IMR-90 (cell line): ENCODE data around the gene DICER1. TPM values are rescaled to one million over a fixed set of nuclear protein-coding genes. Genes with fewer than 3 reads are reported as not detected.

Experiments
- ATAC-seq: fragments of 200-7000 bp; cut with Tn5 transposase; 2 replicates; pipeline ENCODE4 v1.9.1; 2020; ENCODE audit warnings: low read depth, mild to moderate bottlenecking, moderate library complexity
- BruUV-seq: library from RNA; stranded (reverse); fragments of 400-500 nt; replicated peaks from 2 replicates; lab custom pipeline; 2021; lab: Mats Ljungman, UMichigan
- CTCF ChIA-PET: fragments of 300-600 bp; formaldehyde crosslinking; extraction: SDS; loops from one replicate; lab custom pipeline; 2021; ENCODE audit warnings: antibody characterized with exemption; lab: Yijun Ruan, JAX
- POLR2A ChIA-PET: fragments of 300-600 bp; sonication (Branson Sonifier 250); formaldehyde crosslinking; loops from one replicate; lab custom pipeline; 2022; ENCODE audit warnings: antibody characterized with exemption; ENCODE audit not compliant: unreplicated experiment; lab: Charles Lee
- DNase-seq: peaks from one replicate; pipeline ENCODE4 v3.0.0; 2013
- H2AFZ ChIP-seq: replicated peaks from 2 replicates; pipeline ENCODE3; 2013; ENCODE audit warnings: low read length, mild to moderate bottlenecking; ENCODE audit not compliant: poor library complexity
- H2AK5ac ChIP-seq: 2 replicates; pipeline ENCODE4 v1.6.1; 2013; ENCODE audit warnings: low read depth, low read length, inconsistent platforms
- H2AK9ac ChIP-seq: replicated peaks from 2 replicates; pipeline ENCODE3; 2013; ENCODE audit warnings: mild to moderate bottlenecking, low read depth, low read length, moderate library complexity; ENCODE audit not compliant: poor library complexity
- H2BK120ac ChIP-seq: 2 replicates; pipeline ENCODE4 v1.6.1; 2013; ENCODE audit warnings: low read depth, low read length, inconsistent platforms
- H2BK15ac ChIP-seq: 3 replicates; pipeline ENCODE4 v1.6.1; 2013; ENCODE audit warnings: low read depth, low read length, inconsistent platforms
- H2BK20ac ChIP-seq: 2 replicates; pipeline ENCODE4 v1.6.1; 2013; ENCODE audit warnings: low read depth, mild to moderate bottlenecking, inconsistent platforms, low read length, moderate library complexity
- H2BK5ac ChIP-seq: 2 replicates; pipeline ENCODE4 v1.6.1; 2013; ENCODE audit warnings: mild to moderate bottlenecking, low read depth, low read length, inconsistent platforms; ENCODE audit not compliant: poor library complexity, severe bottlenecking
- H3K14ac ChIP-seq: replicated peaks from 2 replicates; pipeline ENCODE4 v1.6.1; 2013; ENCODE audit warnings: low read depth, low read length, inconsistent platforms
- H3K18ac ChIP-seq: 2 replicates; pipeline ENCODE4 v1.6.1; 2013; ENCODE audit warnings: low read depth, low read length, control low read depth
- H3K23ac ChIP-seq: 2 replicates; pipeline ENCODE4 v1.6.1; 2013; ENCODE audit warnings: low read depth, low read length, inconsistent platforms
- H3K27ac ChIP-seq: 2 replicates; pipeline ENCODE4 v1.5.1; 2013; ENCODE audit warnings: mild to moderate bottlenecking, control low read depth, low read length; ENCODE audit not compliant: insufficient read depth
- H3K27me3 ChIP-seq: 2 replicates; pipeline ENCODE4 v1.6.1; 2013; ENCODE audit warnings: low read length; ENCODE audit not compliant: control insufficient read depth, insufficient read depth
- H3K36me3 ChIP-seq: 2 replicates; pipeline ENCODE4 v1.6.1; 2013; ENCODE audit warnings: low read length, mixed read lengths; ENCODE audit not compliant: control insufficient read depth, insufficient read depth
- H3K4ac ChIP-seq: 2 replicates; pipeline ENCODE4 v1.6.1; 2013; ENCODE audit warnings: low read depth, low read length, inconsistent platforms
- H3K4me1 ChIP-seq: 2 replicates; pipeline ENCODE4 v1.6.1; 2013; ENCODE audit warnings: low read length, mixed read lengths; ENCODE audit not compliant: control insufficient read depth, insufficient read depth
- H3K4me2 ChIP-seq: 2 replicates; pipeline ENCODE4 v1.6.1; 2013; ENCODE audit warnings: low read depth, mild to moderate bottlenecking, control low read depth, low read length, moderate library complexity
- H3K4me3 ChIP-seq: 2 replicates; pipeline ENCODE4 v1.5.1; 2013; ENCODE audit warnings: low read depth, mild to moderate bottlenecking, control low read depth, low read length, moderate library complexity; ENCODE audit not compliant: insufficient read depth
- H3K56ac ChIP-seq: 2 replicates; pipeline ENCODE4 v1.6.1; 2013; ENCODE audit warnings: low read length, inconsistent platforms; ENCODE audit not compliant: insufficient read depth; ENCODE audit errors: extremely low read depth
- H3K79me1 ChIP-seq, 2 experiments: 2 replicates each; pipeline ENCODE4 v1.6.1; 2013; ENCODE audit warnings: low read length in 2 of 2, inconsistent platforms in 1 of 2, low read depth in 1 of 2
- H3K9ac ChIP-seq: 2 replicates; pipeline ENCODE4 v1.6.1; 2013; ENCODE audit warnings: low read depth, low read length, control low read depth
- H3K9me1 ChIP-seq: 2 replicates; pipeline ENCODE4 v1.6.1; 2013; ENCODE audit warnings: low read length, inconsistent platforms; ENCODE audit not compliant: insufficient read depth
- H3K9me3 ChIP-seq: 2 replicates; pipeline ENCODE4 v1.6.1; 2013; ENCODE audit warnings: low read length; ENCODE audit not compliant: control insufficient read depth, insufficient read depth
- H4K20me1 ChIP-seq: 2 replicates; pipeline ENCODE4 v1.6.1; 2013; ENCODE audit warnings: low read length, inconsistent platforms; ENCODE audit not compliant: insufficient read depth
- H4K5ac ChIP-seq: 2 replicates; pipeline ENCODE4 v1.6.1; 2013; ENCODE audit warnings: mild to moderate bottlenecking, low read depth, low read length, control low read depth
- H4K8ac ChIP-seq, 2 experiments: 2 replicates each; pipeline ENCODE4 v1.6.1; 2013; ENCODE audit warnings: low read depth in 2 of 2, low read length in 2 of 2, control low read depth in 1 of 2, inconsistent platforms in 1 of 2
- H4K91ac ChIP-seq: 2 replicates; pipeline ENCODE4 v1.6.1; 2013; ENCODE audit warnings: low read depth, low read length, inconsistent platforms; ENCODE audit not compliant: insufficient read depth
- BHLHE40 ChIP-seq: fragments of 150-350 bp; IDR thresholded peaks from 2 replicates; pipeline ENCODE4 v1.6.1; 2016; ENCODE audit warnings: mild to moderate bottlenecking, low read depth, low read length
- CEBPB ChIP-seq: IDR thresholded peaks from 2 replicates; pipeline ENCODE4 v1.6.1; 2012; ENCODE audit warnings: low read depth, low read length, improper control_type of control experiment
- CHD1 ChIP-seq: IDR thresholded peaks from 2 replicates; pipeline ENCODE4 v1.6.1; 2012; ENCODE audit warnings: low read depth, low read length, improper control_type of control experiment
- FOS ChIP-seq: fragments of 150-350 bp; IDR thresholded peaks from 2 replicates; pipeline ENCODE4 v1.6.1; 2016; ENCODE audit warnings: low read depth, low read length
- MAFK ChIP-seq: IDR thresholded peaks from 2 replicates; pipeline ENCODE4 v1.6.1; 2012; ENCODE audit warnings: low read depth, low read length, improper control_type of control experiment
- MAZ ChIP-seq: IDR thresholded peaks from 2 replicates; pipeline ENCODE4 v1.6.1; 2012; ENCODE audit warnings: low read depth, mild to moderate bottlenecking, low read length, improper control_type of control experiment, moderate library complexity, borderline replicate concordance
- MXI1 ChIP-seq: IDR thresholded peaks from 2 replicates; pipeline ENCODE4 v1.6.1; 2012; ENCODE audit warnings: low read depth, mild to moderate bottlenecking, low read length, moderate library complexity, borderline replicate concordance
- NFE2L2 ChIP-seq: fragments of 150-350 bp; IDR thresholded peaks from 2 replicates; pipeline ENCODE4 v1.6.1; 2016; ENCODE audit warnings: low read depth, mild to moderate bottlenecking, low read length
- POLR2A ChIP-seq: IDR thresholded peaks from 2 replicates; pipeline ENCODE4 v1.6.1; 2012; ENCODE audit warnings: mild to moderate bottlenecking, low read depth, low read length
- RAD21 ChIP-seq: IDR thresholded peaks from 2 replicates; pipeline ENCODE4 v1.6.1; 2012; ENCODE audit warnings: low read length, improper control_type of control experiment
- RCOR1 ChIP-seq: IDR thresholded peaks from 2 replicates; pipeline ENCODE4 v1.6.1; 2012; ENCODE audit warnings: mild to moderate bottlenecking, low read length, improper control_type of control experiment; ENCODE audit not compliant: insufficient replicate concordance
- RFX5 ChIP-seq: IDR thresholded peaks from 2 replicates; pipeline ENCODE4 v1.8.0; 2012; ENCODE audit warnings: low read depth, mild to moderate bottlenecking, low read length, moderate library complexity
- SMC3 ChIP-seq: fragments of 150-350 bp; IDR thresholded peaks from 2 replicates; pipeline ENCODE4 v1.6.1; 2016; ENCODE audit warnings: low read depth, mild to moderate bottlenecking, antibody characterized with exemption, low read length, moderate library complexity
- WGBS, 2 experiments: methylation state at CpG; one replicate each; pipeline versions ENCODE4 v1.1.5 to v1.1.7; 2013; ENCODE audit warnings: missing lambda C conversion rate in 2 of 2; ENCODE audit not compliant: insufficient read length in 1 of 2; ENCODE audit errors: extremely low coverage in 2 of 2; 5-methylcytosine and 5-hydroxymethylcytosine counted together
- dilution Hi-C: fragments of 300-500 bp; cut with HindIII; formaldehyde crosslinking; loops from one replicate; pipeline ENCODE4 v1.14.3; 2018; ENCODE audit warnings: low sequenced_read_pairs; ENCODE audit not compliant: unreplicated experiment
- in situ Hi-C: fragments of 300-500 bp; cut with MboI; formaldehyde crosslinking; loops from 3 replicates; pipeline ENCODE4 v1.14.3; 2019; ENCODE audit warnings: low sequenced_read_pairs, inconsistent platforms, mixed read lengths
- intact Hi-C: fragments of 100-400 bp; cut with micrococcal nuclease; formaldehyde crosslinking; loops from 2 replicates; pipeline ENCODE4 v1.10.0; 2022
- polyA plus RNA-seq, 3 experiments: library from polyadenylated mRNA; depleted of rRNA; stranded (reverse); fragments of >200 nt; gene quantifications; 2 replicates each; pipeline ENCODE4 v1.2.3, GENCODE V29; 2012; ENCODE audit warnings: low replicate concordance in 1 of 3
- total RNA-seq: library from RNA; depleted of rRNA; stranded (reverse); fragments of >200 nt; gene quantifications from 2 replicates; pipeline ENCODE4 v1.2.3, GENCODE V29; 2012
- TF ChIP-seq, protein P1 (sequence below): fragments of 150-350 bp; IDR thresholded peaks from 2 replicates; pipeline ENCODE4 v1.6.1; 2017; ENCODE audit warnings: mild to moderate bottlenecking, antibody characterized with exemption, low read length, low read depth
- TF ChIP-seq, protein P2 (sequence below): fragments of 150-350 bp; IDR thresholded peaks from 2 replicates; pipeline ENCODE4 v1.6.1; 2016; ENCODE audit warnings: low read depth, mild to moderate bottlenecking, low read length, moderate library complexity, borderline replicate concordance
- TF ChIP-seq, protein P3 (sequence below): conservative IDR thresholded peaks from 2 replicates; pipeline ENCODE4 v1.5.1; 2012; ENCODE audit warnings: mild to moderate bottlenecking, low read depth, low read length, improper control_type of control experiment

DICER1 gene
- total and polyA plus RNA-seq, 2 of the 4 experiments (the other 2 are of a cell fraction): 9.7 to 49.5 TPM

DNA sequence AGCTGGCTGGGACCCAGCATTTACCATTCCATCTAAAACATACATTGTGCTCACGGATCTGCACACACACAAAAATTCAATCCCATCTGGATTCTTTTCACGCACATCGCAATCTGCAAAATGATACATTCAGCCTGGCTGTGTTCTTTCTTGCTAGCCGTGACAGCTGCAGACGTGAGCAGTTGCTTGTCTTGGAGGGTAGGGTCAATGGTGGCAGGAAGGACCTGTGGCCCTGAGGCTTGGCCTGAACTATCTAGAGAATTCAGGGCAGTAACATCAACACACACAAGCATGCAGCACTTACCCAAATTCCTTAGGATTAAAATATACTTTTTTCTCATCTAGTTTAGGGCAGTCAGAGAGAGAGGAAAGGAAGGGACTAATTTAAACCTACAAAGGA, 72.0 kb downstream of the DICER1 start:
- no peak overlapping the region for H3K4ac ChIP-seq
- in situ Hi-C loops (no loop called here), intact Hi-C loops (no loop called here), dilution Hi-C loops (no loop called here)
- DNase-seq: no peak
- peaks cover 9% of the 10 kb centered on the region for H3K36me3 ChIP-seq
- no peak overlapping the region for H3K23ac ChIP-seq
- H4K20me1 ChIP-seq: no peaks in the 10 kb centered on the region
- ChIA-PET POLR2A (no interaction called here), CTCF (no interaction called here)
- H4K5ac ChIP-seq: no peak overlapping the region
- H2BK20ac ChIP-seq: no peak overlapping the region
- no peak overlapping the region for H3K27ac ChIP-seq
- H3K4me1 ChIP-seq: peaks cover 4% of the 10 kb centered on the region; the same call in 1 of the 2 replicates
- peaks cover 3% of the 10 kb centered on the region; the same call in 1 of the 2 replicates for H3K9me1 ChIP-seq
- ATAC-seq: peak; percentile 42; the same call in 1 of the 2 replicates
- H2BK120ac ChIP-seq: no peak overlapping the region
- no peak overlapping the region for H2BK15ac ChIP-seq
- H3K27me3 ChIP-seq: no peaks in the 10 kb centered on the region
- H2AFZ ChIP-seq: peak overlapping the region; percentile 39
- no CpG with 5 or more reads among the region's 5 CpGs for WGBS, 2 experiments
- no peak overlapping the region for H3K56ac ChIP-seq
- no peak overlapping the region for H3K14ac ChIP-seq
- H2BK5ac ChIP-seq: no peak overlapping the region
- H3K9ac ChIP-seq: no peak overlapping the region
- H4K8ac ChIP-seq: no peak overlapping the region
- no peak overlapping the region for H3K4me2 ChIP-seq
- H3K9me3 ChIP-seq: no peaks in the 10 kb centered on the region
- no peak overlapping the region for H3K4me3 ChIP-seq
- no peak overlapping the region for H4K91ac ChIP-seq
- H3K79me1 ChIP-seq: no peaks in the 10 kb centered on the region; a peak in 1 of 4 replicates
- H2AK9ac ChIP-seq: no peak overlapping the region
- no peak overlapping the region for H3K18ac ChIP-seq
- TF ChIP-seq CEBPB: no peak
- TF ChIP-seq MXI1: no peak
- TF ChIP-seq MAZ: no peak
- TF ChIP-seq, protein P1, sequence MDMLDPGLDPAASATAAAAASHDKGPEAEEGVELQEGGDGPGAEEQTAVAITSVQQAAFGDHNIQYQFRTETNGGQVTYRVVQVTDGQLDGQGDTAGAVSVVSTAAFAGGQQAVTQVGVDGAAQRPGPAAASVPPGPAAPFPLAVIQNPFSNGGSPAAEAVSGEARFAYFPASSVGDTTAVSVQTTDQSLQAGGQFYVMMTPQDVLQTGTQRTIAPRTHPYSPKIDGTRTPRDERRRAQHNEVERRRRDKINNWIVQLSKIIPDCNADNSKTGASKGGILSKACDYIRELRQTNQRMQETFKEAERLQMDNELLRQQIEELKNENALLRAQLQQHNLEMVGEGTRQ: no peak
- no peak for TF ChIP-seq POLR2A
- no peak for TF ChIP-seq SMC3
- TF ChIP-seq NFE2L2: no peak
- TF ChIP-seq RCOR1: no peak
- TF ChIP-seq, protein P2, sequence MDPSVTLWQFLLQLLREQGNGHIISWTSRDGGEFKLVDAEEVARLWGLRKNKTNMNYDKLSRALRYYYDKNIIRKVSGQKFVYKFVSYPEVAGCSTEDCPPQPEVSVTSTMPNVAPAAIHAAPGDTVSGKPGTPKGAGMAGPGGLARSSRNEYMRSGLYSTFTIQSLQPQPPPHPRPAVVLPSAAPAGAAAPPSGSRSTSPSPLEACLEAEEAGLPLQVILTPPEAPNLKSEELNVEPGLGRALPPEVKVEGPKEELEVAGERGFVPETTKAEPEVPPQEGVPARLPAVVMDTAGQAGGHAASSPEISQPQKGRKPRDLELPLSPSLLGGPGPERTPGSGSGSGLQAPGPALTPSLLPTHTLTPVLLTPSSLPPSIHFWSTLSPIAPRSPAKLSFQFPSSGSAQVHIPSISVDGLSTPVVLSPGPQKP: no peak
- TF ChIP-seq, protein P3, sequence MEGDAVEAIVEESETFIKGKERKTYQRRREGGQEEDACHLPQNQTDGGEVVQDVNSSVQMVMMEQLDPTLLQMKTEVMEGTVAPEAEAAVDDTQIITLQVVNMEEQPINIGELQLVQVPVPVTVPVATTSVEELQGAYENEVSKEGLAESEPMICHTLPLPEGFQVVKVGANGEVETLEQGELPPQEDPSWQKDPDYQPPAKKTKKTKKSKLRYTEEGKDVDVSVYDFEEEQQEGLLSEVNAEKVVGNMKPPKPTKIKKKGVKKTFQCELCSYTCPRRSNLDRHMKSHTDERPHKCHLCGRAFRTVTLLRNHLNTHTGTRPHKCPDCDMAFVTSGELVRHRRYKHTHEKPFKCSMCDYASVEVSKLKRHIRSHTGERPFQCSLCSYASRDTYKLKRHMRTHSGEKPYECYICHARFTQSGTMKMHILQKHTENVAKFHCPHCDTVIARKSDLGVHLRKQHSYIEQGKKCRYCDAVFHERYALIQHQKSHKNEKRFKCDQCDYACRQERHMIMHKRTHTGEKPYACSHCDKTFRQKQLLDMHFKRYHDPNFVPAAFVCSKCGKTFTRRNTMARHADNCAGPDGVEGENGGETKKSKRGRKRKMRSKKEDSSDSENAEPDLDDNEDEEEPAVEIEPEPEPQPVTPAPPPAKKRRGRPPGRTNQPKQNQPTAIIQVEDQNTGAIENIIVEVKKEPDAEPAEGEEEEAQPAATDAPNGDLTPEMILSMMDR: no peak
- TF ChIP-seq CHD1: no peak
- no peak for TF ChIP-seq BHLHE40
- no peak for TF ChIP-seq MAFK
- no peak for TF ChIP-seq RFX5
- no peak for TF ChIP-seq FOS
- TF ChIP-seq RAD21: no peak
- H2AK5ac ChIP-seq: no peak overlapping the region
- BruUV-seq: no TSS peak
